Measurements from ENCODE around the gene VRK2. TPM values are rescaled to one million over a fixed set of nuclear protein-coding genes. Genes with fewer than 3 reads are reported as not detected.
"Not testable (repeated sequence)": the region's sequence is repeated elsewhere in the genome, so short reads cannot be mapped to it uniquely, and the experiment has no call there.

VRK2 gene
- total RNA-seq, 1 donor from 2014 or later = 20.7 TPM

GRCh38 chr2:58135861-58136260, 89.3 kb downstream of the VRK2 start:
- Histone ChIP-seq H3K36me3 (peaks cover 27% of the 10 kb centered on the region), H3K27me3 (ENCODE audit: low read depth) (no peaks in the 10 kb centered on the region), H3K27ac (replicated peaks) (no peak overlapping the region), H3K4me1 (peaks cover 29% of the 10 kb centered on the region), H3K4me3 (no peak overlapping the region), H3K9me3 (replicated peaks) (no peaks in the 10 kb centered on the region)
- intact Hi-C loops (cut with micrococcal nuclease) = no loop called here
- TF ChIP-seq CTCF (IDR thresholded peaks at IDR 0.05; ENCODE audit: borderline replicate concordance) = no peak
- DNase-seq = no peak

- Histone ChIP-seq H3K36me3 (peaks cover 26% of the 10 kb centered on the region), H3K9me3 (replicated peaks) (no peaks in the 10 kb centered on the region)
These were observed 90.6 kb downstream of the VRK2 start for GRCh38 chr2:58137221-58137620.

DNA sequence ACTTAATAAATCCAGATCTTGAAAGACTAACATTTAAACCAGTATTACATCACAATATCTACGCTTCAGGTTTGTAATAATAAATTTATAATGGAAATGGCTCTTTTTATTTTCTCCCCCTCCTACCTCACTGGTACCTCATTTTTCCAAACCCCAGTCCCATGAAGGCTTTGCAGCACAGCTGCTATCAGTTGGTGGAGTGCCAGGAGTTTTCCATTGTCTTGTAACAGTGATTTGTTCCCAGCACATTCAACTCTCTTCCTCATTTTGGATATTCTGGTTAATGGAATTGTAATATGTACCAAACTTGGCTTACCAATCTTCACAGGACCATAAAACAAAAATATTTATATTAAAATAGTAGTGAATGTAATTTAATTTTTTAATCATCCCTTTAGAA, 91.2 kb downstream of the VRK2 start:
- Histone ChIP-seq H3K27ac (replicated peaks) (no peak overlapping the region), H3K4me1 (peaks cover 15% of the 10 kb centered on the region), H3K27me3 (ENCODE audit: low read depth) (no peaks in the 10 kb centered on the region), H3K4me3 (no peak overlapping the region), H3K36me3 (peaks cover 22% of the 10 kb centered on the region), H3K9me3 (replicated peaks) (no peaks in the 10 kb centered on the region)
- no peak for DNase-seq
- intact Hi-C loops (cut with micrococcal nuclease) = no loop called here
- TF ChIP-seq CTCF (IDR thresholded peaks at IDR 0.05; ENCODE audit: borderline replicate concordance) = no peak

More at GRCh38 chr2:58137221-58137620, 90.6 kb downstream of the VRK2 start:
- intact Hi-C loops (cut with micrococcal nuclease) = no loop called here
- no peak for DNase-seq
- Histone ChIP-seq H3K27ac (replicated peaks) (no peak overlapping the region), H3K27me3 (ENCODE audit: low read depth) (no peaks in the 10 kb centered on the region), H3K4me1 (peaks cover 16% of the 10 kb centered on the region), H3K4me3 (no peak overlapping the region)
- no peak for TF ChIP-seq CTCF (IDR thresholded peaks at IDR 0.05; ENCODE audit: borderline replicate concordance)

- DNase-seq = no peak
- intact Hi-C loops (cut with micrococcal nuclease) = no loop called here
- Histone ChIP-seq H3K4me1 (peaks cover 15% of the 10 kb centered on the region), H3K4me3 (no peak overlapping the region), H3K9me3 (replicated peaks) (no peaks in the 10 kb centered on the region), H3K36me3 (peaks cover 24% of the 10 kb centered on the region), H3K27ac (replicated peaks) (no peak overlapping the region), H3K27me3 (ENCODE audit: low read depth) (no peaks in the 10 kb centered on the region)
- TF ChIP-seq CTCF (IDR thresholded peaks at IDR 0.05; ENCODE audit: borderline replicate concordance) = no peak
These were observed 91.9 kb downstream of the VRK2 start for GRCh38 chr2:58138396-58139030.

DNA sequence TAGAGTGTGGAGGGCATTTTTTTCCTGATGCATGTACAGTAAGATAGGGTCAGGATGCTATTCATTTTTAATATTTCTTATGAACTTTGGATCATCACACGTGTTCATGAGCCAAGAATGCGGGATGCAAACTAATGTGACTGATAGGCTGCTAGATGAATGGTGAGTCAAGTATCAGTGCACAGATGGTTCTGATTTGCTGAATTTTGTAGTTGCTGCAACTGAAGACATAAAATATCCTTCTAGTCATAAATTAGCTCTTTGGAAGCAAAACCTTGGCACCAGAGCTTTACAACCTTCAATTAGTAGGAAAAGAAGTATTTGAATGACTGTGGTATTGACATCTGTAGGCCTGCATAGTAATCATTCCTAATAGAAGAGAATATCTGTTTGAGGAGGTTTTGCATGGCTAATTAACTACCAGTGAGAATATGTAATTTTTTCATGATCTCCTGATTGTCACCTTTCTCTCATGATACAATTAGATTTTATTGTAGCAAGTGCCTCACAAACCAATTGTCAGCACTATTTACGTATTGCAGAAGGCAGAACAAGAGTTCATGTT, 94.0 kb downstream of the VRK2 start:
- H3K36me3 ChIP-seq = peaks cover 24% of the 10 kb centered on the region
- H3K27ac ChIP-seq (replicated peaks) = no peak overlapping the region
- H3K4me3 ChIP-seq = no peak overlapping the region
- no peak for DNase-seq
- no peaks in the 10 kb centered on the region for H3K27me3 ChIP-seq (ENCODE audit: low read depth)
- H3K4me1 ChIP-seq = peaks cover 15% of the 10 kb centered on the region
- no peak for TF ChIP-seq CTCF (IDR thresholded peaks at IDR 0.05; ENCODE audit: borderline replicate concordance)
- H3K9me3 ChIP-seq (replicated peaks) = no peaks in the 10 kb centered on the region
- intact Hi-C loops (cut with micrococcal nuclease) = no loop called here

DNA sequence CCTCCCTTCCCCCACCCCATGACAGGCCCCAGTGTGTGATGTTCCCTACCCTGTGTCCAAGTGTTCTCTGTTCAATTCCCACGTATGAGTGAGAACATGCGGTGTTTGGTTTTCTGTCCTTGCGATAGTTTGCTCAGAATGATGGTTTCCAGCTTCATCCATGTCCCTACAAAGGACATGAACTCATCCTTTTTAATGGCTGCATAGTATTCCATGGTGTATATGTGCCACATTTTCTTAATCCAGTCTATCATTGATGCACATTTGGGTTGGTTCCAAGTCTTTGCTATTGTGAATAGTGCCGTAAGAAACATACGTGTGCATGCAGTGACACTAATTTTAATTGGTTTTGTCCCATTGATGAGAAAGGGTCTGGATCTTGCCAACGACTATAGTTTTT, 99.2 kb downstream of the VRK2 start:
- H3K4me1 ChIP-seq; H3K4me3 ChIP-seq; H3K27ac ChIP-seq (replicated peaks); H3K9me3 ChIP-seq (replicated peaks); intact Hi-C loops (cut with micrococcal nuclease); DNase-seq; H3K27me3 ChIP-seq (ENCODE audit: low read depth): not testable (repeated sequence)
- peaks cover 24% of the 10 kb centered on the region for H3K36me3 ChIP-seq

Data from left ventricle myocardium inferior (tissue), 1 donor.